ENCODE measurements around the gene NKPD1.

DNA sequence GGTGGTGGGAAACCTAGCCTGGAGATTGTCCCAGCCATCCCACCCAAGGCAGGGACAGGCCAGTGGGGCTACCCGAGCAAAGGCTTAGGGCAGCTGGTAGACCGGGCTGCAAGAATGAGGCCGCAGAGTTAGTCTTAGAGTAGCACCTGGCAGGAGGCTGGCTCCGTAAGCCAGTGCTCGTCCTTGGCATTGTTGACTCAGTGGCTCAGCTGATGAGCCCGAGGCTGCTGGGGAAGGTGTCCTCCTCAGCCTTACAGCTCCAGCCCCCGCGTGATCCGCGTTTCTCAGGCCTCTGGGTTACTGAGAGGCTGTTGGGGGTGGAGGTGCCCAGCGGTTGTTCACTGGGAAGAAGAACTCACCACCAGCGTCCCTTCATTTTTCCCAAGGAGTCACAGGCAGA, 43.1 kb downstream of the NKPD1 start:
- TF ChIP-seq ZNF302 (CRISPR knock-in tag; IDR thresholded peaks at IDR 0.05) (no peak), JUN (IDR thresholded peaks at IDR 0.05) (no peak), SREBF2 (IDR thresholded peaks at IDR 0.05) (no peak), CEBPB (IDR thresholded peaks at IDR 0.05) (no peak), POLR2A (IDR thresholded peaks at IDR 0.05; ENCODE audit: low read length) (no peak)
- TF ChIP-seq, protein P1, sequence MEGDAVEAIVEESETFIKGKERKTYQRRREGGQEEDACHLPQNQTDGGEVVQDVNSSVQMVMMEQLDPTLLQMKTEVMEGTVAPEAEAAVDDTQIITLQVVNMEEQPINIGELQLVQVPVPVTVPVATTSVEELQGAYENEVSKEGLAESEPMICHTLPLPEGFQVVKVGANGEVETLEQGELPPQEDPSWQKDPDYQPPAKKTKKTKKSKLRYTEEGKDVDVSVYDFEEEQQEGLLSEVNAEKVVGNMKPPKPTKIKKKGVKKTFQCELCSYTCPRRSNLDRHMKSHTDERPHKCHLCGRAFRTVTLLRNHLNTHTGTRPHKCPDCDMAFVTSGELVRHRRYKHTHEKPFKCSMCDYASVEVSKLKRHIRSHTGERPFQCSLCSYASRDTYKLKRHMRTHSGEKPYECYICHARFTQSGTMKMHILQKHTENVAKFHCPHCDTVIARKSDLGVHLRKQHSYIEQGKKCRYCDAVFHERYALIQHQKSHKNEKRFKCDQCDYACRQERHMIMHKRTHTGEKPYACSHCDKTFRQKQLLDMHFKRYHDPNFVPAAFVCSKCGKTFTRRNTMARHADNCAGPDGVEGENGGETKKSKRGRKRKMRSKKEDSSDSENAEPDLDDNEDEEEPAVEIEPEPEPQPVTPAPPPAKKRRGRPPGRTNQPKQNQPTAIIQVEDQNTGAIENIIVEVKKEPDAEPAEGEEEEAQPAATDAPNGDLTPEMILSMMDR (IDR thresholded peaks at IDR 0.05), result no peak
- TF ChIP-seq, protein P2, sequence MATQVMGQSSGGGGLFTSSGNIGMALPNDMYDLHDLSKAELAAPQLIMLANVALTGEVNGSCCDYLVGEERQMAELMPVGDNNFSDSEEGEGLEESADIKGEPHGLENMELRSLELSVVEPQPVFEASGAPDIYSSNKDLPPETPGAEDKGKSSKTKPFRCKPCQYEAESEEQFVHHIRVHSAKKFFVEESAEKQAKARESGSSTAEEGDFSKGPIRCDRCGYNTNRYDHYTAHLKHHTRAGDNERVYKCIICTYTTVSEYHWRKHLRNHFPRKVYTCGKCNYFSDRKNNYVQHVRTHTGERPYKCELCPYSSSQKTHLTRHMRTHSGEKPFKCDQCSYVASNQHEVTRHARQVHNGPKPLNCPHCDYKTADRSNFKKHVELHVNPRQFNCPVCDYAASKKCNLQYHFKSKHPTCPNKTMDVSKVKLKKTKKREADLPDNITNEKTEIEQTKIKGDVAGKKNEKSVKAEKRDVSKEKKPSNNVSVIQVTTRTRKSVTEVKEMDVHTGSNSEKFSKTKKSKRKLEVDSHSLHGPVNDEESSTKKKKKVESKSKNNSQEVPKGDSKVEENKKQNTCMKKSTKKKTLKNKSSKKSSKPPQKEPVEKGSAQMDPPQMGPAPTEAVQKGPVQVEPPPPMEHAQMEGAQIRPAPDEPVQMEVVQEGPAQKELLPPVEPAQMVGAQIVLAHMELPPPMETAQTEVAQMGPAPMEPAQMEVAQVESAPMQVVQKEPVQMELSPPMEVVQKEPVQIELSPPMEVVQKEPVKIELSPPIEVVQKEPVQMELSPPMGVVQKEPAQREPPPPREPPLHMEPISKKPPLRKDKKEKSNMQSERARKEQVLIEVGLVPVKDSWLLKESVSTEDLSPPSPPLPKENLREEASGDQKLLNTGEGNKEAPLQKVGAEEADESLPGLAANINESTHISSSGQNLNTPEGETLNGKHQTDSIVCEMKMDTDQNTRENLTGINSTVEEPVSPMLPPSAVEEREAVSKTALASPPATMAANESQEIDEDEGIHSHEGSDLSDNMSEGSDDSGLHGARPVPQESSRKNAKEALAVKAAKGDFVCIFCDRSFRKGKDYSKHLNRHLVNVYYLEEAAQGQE (IDR thresholded peaks at IDR 0.05), result no peak
- TF ChIP-seq, protein P3, sequence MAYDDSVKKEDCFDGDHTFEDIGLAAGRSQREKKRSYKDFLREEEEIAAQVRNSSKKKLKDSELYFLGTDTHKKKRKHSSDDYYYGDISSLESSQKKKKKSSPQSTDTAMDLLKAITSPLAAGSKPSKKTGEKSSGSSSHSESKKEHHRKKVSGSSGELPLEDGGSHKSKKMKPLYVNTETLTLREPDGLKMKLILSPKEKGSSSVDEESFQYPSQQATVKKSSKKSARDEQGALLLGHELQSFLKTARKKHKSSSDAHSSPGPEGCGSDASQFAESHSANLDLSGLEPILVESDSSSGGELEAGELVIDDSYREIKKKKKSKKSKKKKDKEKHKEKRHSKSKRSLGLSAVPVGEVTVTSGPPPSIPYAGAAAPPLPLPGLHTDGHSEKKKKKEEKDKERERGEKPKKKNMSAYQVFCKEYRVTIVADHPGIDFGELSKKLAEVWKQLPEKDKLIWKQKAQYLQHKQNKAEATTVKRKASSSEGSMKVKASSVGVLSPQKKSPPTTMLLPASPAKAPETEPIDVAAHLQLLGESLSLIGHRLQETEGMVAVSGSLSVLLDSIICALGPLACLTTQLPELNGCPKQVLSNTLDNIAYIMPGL (CRISPR knock-in tag; IDR thresholded peaks at IDR 0.05; ENCODE audit: borderline replicate concordance), result no peak
- TF ChIP-seq, protein P4, sequence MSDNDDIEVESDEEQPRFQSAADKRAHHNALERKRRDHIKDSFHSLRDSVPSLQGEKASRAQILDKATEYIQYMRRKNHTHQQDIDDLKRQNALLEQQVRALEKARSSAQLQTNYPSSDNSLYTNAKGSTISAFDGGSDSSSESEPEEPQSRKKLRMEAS (IDR thresholded peaks at IDR 0.05), result no peak
